ENCODE results near the gene SCG3. TPM values are rescaled to one million over a fixed set of nuclear protein-coding genes. Genes with fewer than 3 reads are reported as not detected.

The SCG3 gene
- total and polyA plus RNA-seq, 3 experiments from 2014 or later, result not detected

DNA sequence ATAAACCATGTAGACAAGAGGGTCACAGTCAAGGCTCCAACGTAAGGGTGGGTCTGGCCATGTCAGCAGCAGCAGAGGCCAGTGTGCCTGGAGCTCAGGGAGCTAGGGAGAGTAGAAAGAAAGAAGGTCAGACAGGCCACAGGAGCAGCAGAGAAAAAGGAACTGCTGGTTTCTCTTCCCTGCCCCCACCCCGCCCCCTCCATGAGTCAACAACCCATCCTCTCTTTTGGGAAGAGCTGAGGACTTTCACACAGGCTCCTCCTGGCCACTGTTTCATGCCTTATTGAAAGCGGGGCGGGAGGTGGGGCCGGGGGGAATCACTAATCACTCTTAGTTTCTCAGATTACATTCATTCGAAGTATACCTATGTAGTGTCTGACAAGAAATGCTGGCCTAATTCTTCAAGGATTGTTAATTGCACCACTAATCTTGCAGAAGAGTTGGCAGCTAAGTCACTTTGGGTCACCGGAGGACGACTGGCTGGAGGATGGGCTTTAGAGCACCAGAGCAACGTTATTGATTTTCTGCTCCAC lies 9.1 kb upstream of the SCG3 start:
- H3K9me3 ChIP-seq (ENCODE audit: low read length), result no peaks in the 10 kb centered on the region

DNA sequence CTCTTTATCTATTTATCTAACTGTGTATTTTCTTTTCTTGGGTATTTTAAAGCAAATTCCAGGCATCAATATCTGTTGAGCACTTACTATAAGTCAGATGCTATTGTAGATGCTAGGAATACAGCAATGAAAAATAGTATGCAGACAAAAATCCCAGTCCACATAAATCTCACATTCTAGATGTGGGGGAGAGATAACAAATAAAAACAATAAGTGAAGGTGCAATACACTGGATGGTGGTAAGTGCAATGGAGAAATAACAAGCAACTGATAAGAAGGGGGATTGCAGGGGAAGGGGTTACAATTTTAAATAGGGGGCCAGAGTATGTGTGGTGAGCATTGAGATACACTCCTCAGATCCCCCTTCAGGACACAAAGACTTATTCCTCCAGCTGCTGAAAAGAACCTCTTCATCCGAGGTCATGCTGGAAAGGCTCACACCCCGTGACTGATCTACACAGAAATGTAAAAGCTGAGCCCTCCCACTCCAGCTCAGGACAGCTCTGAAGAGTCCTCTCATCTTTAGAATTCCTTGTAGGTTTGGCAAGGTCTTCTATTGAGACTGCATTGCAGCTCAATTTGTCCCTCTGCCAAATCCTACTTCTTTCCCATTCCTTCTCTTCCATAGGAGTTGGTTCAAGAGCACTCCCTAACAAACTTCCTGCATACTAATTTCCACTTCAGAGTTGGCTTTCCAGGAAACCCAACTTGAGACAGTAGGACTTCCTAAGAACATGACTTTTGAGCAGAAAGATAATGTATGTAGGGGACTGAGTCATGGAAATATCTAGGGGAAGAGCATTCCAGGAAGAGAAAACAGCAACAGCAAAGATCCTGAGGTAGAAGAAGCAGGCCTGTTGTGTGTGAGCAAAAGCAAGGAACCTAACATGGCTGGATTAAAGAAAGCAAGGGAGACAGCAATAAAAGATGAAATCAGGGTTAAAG lies 8.1 kb upstream of the SCG3 start:
- POLR2A ChIA-PET, result no interaction called here
- CTCF ChIA-PET, result no interaction called here

More for the DNA sequence above, 9.1 kb upstream of the SCG3 start:
- no peaks in the 10 kb centered on the region for H3K4me1 Mint-ChIP-seq
- H3K9me3 Mint-ChIP-seq, result peaks cover 0 to 1% (median 0%) of the 10 kb centered on the region in 5 donors
- Histone ChIP-seq H3K36me3 (ENCODE audit: insufficient read depth, low read length) (no peaks in the 10 kb centered on the region), H3K27ac (ENCODE audit: low read depth, low read length) (peak overlapping the region; percentile 39), H3K27me3 (ENCODE audit: insufficient read depth, low read length, poor library complexity, severe bottlenecking) (no peaks in the 10 kb centered on the region), H3K4me3 (ENCODE audit: low read length) (no peak overlapping the region), H3K4me1 (ENCODE audit: insufficient read depth, low read length) (no peaks in the 10 kb centered on the region)
- peaks cover 2 to 41% of the 10 kb centered on the region in 2 donors for H3K27me3 Mint-ChIP-seq
- H3K4me3 Mint-ChIP-seq, result no peak overlapping the region
- no peaks in the 10 kb centered on the region for H3K36me3 Mint-ChIP-seq
- ChIA-PET CTCF (interaction anchor here (1.8 kb wide), 1 partner anchor 104 kb away, joined by 8 read pairs; no protein-coding TSS in a partner anchor), POLR2A (no interaction called here)
- no peak overlapping the region for H3K27ac Mint-ChIP-seq
- DNase-seq, result no peak

DNA sequence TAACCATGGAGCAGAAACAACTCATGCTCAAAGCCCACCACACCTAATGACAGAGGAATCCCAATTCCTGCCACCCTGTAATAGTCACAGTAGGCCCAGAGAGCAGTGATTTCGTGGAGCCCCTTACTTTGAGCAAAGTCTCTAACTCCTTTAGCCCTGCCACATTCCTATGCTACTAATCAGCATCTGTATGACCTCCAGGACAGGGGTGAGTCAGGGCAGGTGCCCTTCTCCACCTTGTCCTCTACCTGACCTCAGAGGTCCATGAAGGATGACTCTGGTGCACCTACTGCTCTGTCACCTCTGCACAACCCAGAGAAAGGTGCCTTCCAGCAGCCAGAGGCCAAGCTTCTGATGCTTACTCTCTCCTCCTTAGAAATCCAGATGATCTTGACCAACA lies 6.1 kb upstream of the SCG3 start:
- ChIA-PET CTCF (no interaction called here), POLR2A (no interaction called here)
- DNase-seq, result no peak
- Histone ChIP-seq H3K4me1 (ENCODE audit: insufficient read depth, low read length) (no peaks in the 10 kb centered on the region), H3K9me3 (ENCODE audit: low read length) (no peaks in the 10 kb centered on the region), H3K4me3 (ENCODE audit: low read length) (no peak overlapping the region), H3K27me3 (ENCODE audit: insufficient read depth, low read length, poor library complexity, severe bottlenecking) (no peaks in the 10 kb centered on the region), H3K36me3 (ENCODE audit: insufficient read depth, low read length) (no peaks in the 10 kb centered on the region), H3K27ac (ENCODE audit: low read depth, low read length) (no peak overlapping the region)
- peaks cover 0 to 1% (median 0%) of the 10 kb centered on the region in 5 donors for H3K9me3 Mint-ChIP-seq
- no peaks in the 10 kb centered on the region for H3K4me1 Mint-ChIP-seq
- no peaks in the 10 kb centered on the region for H3K36me3 Mint-ChIP-seq
- no peak overlapping the region for H3K4me3 Mint-ChIP-seq
- H3K27me3 Mint-ChIP-seq, result peaks cover 6 to 34% of the 10 kb centered on the region in 2 donors
- no peak overlapping the region for H3K27ac Mint-ChIP-seq

More for the DNA sequence above, 8.1 kb upstream of the SCG3 start:
- Histone ChIP-seq H3K27ac (ENCODE audit: low read depth, low read length) (peak overlapping the region; percentile 41), H3K27me3 (ENCODE audit: insufficient read depth, low read length, poor library complexity, severe bottlenecking) (no peaks in the 10 kb centered on the region), H3K4me3 (ENCODE audit: low read length) (no peak overlapping the region), H3K36me3 (ENCODE audit: insufficient read depth, low read length) (no peaks in the 10 kb centered on the region), H3K9me3 (ENCODE audit: low read length) (no peaks in the 10 kb centered on the region), H3K4me1 (ENCODE audit: insufficient read depth, low read length) (no peaks in the 10 kb centered on the region)
- H3K4me1 Mint-ChIP-seq, result no peaks in the 10 kb centered on the region
- H3K27ac Mint-ChIP-seq, result no peak overlapping the region
- no peak for DNase-seq
- no peak overlapping the region for H3K4me3 Mint-ChIP-seq
- no peaks in the 10 kb centered on the region for H3K36me3 Mint-ChIP-seq
- H3K9me3 Mint-ChIP-seq, result peaks cover 0 to 1% (median 0%) of the 10 kb centered on the region in 5 donors
- peaks cover 2 to 38% of the 10 kb centered on the region in 2 donors for H3K27me3 Mint-ChIP-seq

DNA sequence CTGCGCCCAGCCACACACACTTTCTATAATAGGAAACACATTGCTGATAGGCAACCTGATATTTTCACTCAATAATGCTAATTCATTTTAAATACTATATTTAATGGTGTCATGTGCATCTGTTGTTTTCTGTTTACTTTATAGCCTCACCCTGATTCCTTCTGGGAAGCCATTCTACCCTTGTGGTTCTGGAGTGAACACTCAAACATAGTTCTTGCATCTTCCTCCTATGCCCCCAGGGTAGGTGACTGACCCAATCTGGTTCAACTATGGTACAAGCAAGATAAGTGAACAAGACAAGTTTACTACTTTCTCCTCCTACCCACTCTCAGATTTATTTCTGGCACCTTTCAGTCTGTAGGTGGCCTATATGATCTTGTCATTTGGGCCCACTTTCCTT lies 4.3 kb upstream of the SCG3 start:
- CTCF ChIA-PET, result no interaction called here
- no peak overlapping the region for H3K27ac Mint-ChIP-seq
- Histone ChIP-seq H3K4me1 (ENCODE audit: insufficient read depth, low read length) (peaks cover 3% of the 10 kb centered on the region), H3K9me3 (ENCODE audit: low read length) (no peaks in the 10 kb centered on the region), H3K36me3 (ENCODE audit: insufficient read depth, low read length) (no peaks in the 10 kb centered on the region), H3K4me3 (ENCODE audit: low read length) (no peak overlapping the region), H3K27ac (ENCODE audit: low read depth, low read length) (no peak overlapping the region), H3K27me3 (ENCODE audit: insufficient read depth, low read length, poor library complexity, severe bottlenecking) (peaks cover 14% of the 10 kb centered on the region)
- no peak for DNase-seq
- H3K4me1 Mint-ChIP-seq, result peaks cover 0 to 5% (median 0%) of the 10 kb centered on the region in 3 donors
- H3K4me3 Mint-ChIP-seq, result no peak overlapping the region
- no peaks in the 10 kb centered on the region for H3K36me3 Mint-ChIP-seq
- peaks cover 18 to 38% of the 10 kb centered on the region in 2 donors for H3K27me3 Mint-ChIP-seq
- POLR2A ChIA-PET, result no interaction called here
- H3K9me3 Mint-ChIP-seq, result peaks cover 0 to 5% (median 1%) of the 10 kb centered on the region in 5 donors

DNA sequence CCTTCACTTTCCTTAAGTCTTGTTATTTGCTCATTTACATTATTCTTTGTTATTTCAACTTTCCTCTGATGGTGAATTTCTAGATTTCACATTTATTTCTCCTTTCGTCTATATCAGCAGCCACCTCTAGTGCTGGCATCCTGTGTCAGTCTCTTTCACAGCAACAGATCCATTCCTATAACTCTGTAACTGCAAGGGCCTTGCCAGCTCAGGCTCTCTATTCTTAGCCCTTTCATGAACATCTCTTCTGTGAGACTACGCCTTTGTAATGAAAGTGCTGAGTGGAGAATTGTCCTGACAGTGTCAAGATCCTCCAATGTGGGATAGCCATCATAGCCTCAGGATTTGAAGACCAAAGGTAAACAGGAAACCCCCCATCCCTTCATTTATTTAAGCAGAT lies 3.9 kb upstream of the SCG3 start:
- no peak overlapping the region for H3K27ac Mint-ChIP-seq
- POLR2A ChIA-PET, result no interaction called here
- no peak for DNase-seq
- CTCF ChIA-PET, result no interaction called here
- Histone ChIP-seq H3K4me3 (ENCODE audit: low read length) (no peak overlapping the region), H3K27me3 (ENCODE audit: insufficient read depth, low read length, poor library complexity, severe bottlenecking) (peaks cover 15% of the 10 kb centered on the region), H3K27ac (ENCODE audit: low read depth, low read length) (no peak overlapping the region), H3K36me3 (ENCODE audit: insufficient read depth, low read length) (no peaks in the 10 kb centered on the region), H3K9me3 (ENCODE audit: low read length) (no peaks in the 10 kb centered on the region), H3K4me1 (ENCODE audit: insufficient read depth, low read length) (peaks cover 3% of the 10 kb centered on the region)
- H3K4me3 Mint-ChIP-seq, result no peak overlapping the region
- peaks cover 0 to 5% (median 0%) of the 10 kb centered on the region in 3 donors for H3K4me1 Mint-ChIP-seq
- peaks cover 19 to 38% of the 10 kb centered on the region in 2 donors for H3K27me3 Mint-ChIP-seq
- H3K9me3 Mint-ChIP-seq, result peaks cover 0 to 5% (median 1%) of the 10 kb centered on the region in 5 donors
- no peaks in the 10 kb centered on the region for H3K36me3 Mint-ChIP-seq

DNA sequence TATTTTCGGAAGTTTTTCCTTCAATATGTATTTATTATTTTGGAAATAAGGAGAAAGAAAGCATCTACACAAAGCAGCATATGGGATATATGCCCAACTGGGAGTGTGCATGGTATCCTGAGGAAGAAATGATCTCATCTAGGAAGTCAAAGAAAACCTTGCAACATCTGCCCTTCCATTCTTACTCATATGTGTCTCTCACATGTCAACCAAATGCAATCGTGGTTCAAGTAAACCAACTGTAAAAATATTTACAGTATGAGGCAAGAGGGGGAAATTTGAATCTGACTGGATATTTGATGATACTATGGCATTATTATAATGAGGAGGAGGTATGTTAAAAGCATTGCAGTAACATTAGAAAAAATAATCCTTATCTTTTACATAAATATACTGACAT lies 3.2 kb upstream of the SCG3 start:
- ChIA-PET POLR2A (no interaction called here), CTCF (no interaction called here)
- H3K9me3 Mint-ChIP-seq, result peaks cover 0 to 5% (median 1%) of the 10 kb centered on the region in 5 donors

DNA sequence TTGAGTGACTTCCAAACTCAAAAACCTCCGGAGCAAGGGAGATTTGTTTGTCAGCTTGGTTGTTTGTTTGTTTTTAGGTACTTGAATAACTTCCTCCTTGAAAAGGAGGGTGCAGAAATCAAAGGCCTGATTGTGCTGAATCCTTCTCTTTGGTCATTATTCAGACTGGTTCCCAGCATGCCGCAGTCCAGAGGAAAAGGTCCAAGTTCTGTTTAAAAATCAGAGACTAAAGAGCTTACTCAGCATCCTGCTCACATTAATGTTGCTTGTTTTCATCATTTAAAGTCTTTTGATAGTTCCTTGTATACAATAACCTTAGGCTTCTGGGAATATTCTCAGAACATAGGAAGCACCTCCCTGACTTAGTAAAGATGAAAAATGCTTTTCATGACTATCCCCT lies 982 bp upstream of the SCG3 start:
- Mint-ChIP-seq H3K27ac (no peak overlapping the region), H3K9me3 (peaks cover 0 to 5% (median 1%) of the 10 kb centered on the region in 5 donors), H3K4me1 (peaks cover 0 to 5% (median 0%) of the 10 kb centered on the region in 3 donors), H3K4me3 (no peak overlapping the region), H3K36me3 (no peaks in the 10 kb centered on the region), H3K27me3 (peaks cover 27 to 54% of the 10 kb centered on the region in 2 donors)
- no peak for DNase-seq
- Histone ChIP-seq H3K36me3 (ENCODE audit: insufficient read depth, low read length) (no peaks in the 10 kb centered on the region), H3K4me3 (ENCODE audit: low read length) (no peak overlapping the region), H3K9me3 (ENCODE audit: low read length) (no peaks in the 10 kb centered on the region), H3K4me1 (ENCODE audit: insufficient read depth, low read length) (peaks cover 3% of the 10 kb centered on the region), H3K27ac (ENCODE audit: low read depth, low read length) (no peak overlapping the region), H3K27me3 (ENCODE audit: insufficient read depth, low read length, poor library complexity, severe bottlenecking) (peaks cover 22% of the 10 kb centered on the region)
- ChIA-PET CTCF (no interaction called here), POLR2A (interaction anchor here (1.1 kb wide), 1 partner anchor 10 kb away, joined by 3 read pairs; no protein-coding TSS in a partner anchor)

More for the DNA sequence above, 3.2 kb upstream of the SCG3 start:
- Histone ChIP-seq H3K27me3 (ENCODE audit: insufficient read depth, low read length, poor library complexity, severe bottlenecking) (peaks cover 15% of the 10 kb centered on the region), H3K4me3 (ENCODE audit: low read length) (no peak overlapping the region), H3K9me3 (ENCODE audit: low read length) (no peaks in the 10 kb centered on the region), H3K36me3 (ENCODE audit: insufficient read depth, low read length) (no peaks in the 10 kb centered on the region), H3K4me1 (ENCODE audit: insufficient read depth, low read length) (peaks cover 3% of the 10 kb centered on the region), H3K27ac (ENCODE audit: low read depth, low read length) (no peak overlapping the region)
- Mint-ChIP-seq H3K27ac (no peak overlapping the region), H3K27me3 (peaks cover 20 to 40% of the 10 kb centered on the region in 2 donors), H3K4me1 (peaks cover 0 to 5% (median 0%) of the 10 kb centered on the region in 3 donors), H3K4me3 (no peak overlapping the region), H3K36me3 (no peaks in the 10 kb centered on the region)
- DNase-seq, result no peak

DNA sequence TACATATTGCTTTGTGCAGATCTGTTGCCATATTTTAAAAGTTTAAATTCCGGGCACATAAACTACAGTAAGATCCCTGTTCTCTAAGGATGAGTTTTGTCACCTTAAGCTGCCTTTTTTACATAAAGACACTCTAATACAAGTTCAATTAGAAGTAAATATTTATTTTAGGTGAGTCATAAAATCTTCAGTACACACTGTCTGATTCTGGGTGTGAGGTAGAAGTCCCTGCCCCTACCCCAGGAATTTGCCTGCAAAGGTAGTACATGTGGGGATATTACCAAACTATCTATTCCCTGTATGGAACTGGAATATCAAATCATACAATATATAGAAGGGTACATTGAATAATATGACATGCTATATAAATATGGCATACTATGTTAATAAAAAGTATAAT lies 6.3 kb downstream of the SCG3 start:
- Histone ChIP-seq H3K4me3 (ENCODE audit: low read length) (no peak overlapping the region), H3K9me3 (ENCODE audit: low read length) (no peaks in the 10 kb centered on the region), H3K4me1 (ENCODE audit: insufficient read depth, low read length) (peaks cover 8% of the 10 kb centered on the region), H3K36me3 (ENCODE audit: insufficient read depth, low read length) (no peaks in the 10 kb centered on the region), H3K27ac (ENCODE audit: low read depth, low read length) (no peak overlapping the region), H3K27me3 (ENCODE audit: insufficient read depth, low read length, poor library complexity, severe bottlenecking) (peaks cover 6% of the 10 kb centered on the region)
- ChIA-PET POLR2A (no interaction called here), CTCF (interaction anchor here (1.1 kb wide), 1 partner anchor 37 kb away, joined by 3 read pairs; no protein-coding TSS in a partner anchor)
- Mint-ChIP-seq H3K4me3 (no peak overlapping the region), H3K9me3 (no peaks in the 10 kb centered on the region), H3K27me3 (peaks cover 13 to 63% of the 10 kb centered on the region in 2 donors), H3K27ac (no peak overlapping the region), H3K36me3 (no peaks in the 10 kb centered on the region), H3K4me1 (peaks cover 3 to 9% (median 7%) of the 10 kb centered on the region in 3 donors)
- DNase-seq, result no peak

Measured in CD8-positive, alpha-beta memory T cell (primary cell).